RKO (cell line): ENCODE measurements around the gene GID8.

Source experiments
- DNase-seq: peaks from one replicate; pipeline ENCODE4 v3.0.0-alpha.2; 2016; ENCODE audit warnings: low spot score

Gene GID8

DNA sequence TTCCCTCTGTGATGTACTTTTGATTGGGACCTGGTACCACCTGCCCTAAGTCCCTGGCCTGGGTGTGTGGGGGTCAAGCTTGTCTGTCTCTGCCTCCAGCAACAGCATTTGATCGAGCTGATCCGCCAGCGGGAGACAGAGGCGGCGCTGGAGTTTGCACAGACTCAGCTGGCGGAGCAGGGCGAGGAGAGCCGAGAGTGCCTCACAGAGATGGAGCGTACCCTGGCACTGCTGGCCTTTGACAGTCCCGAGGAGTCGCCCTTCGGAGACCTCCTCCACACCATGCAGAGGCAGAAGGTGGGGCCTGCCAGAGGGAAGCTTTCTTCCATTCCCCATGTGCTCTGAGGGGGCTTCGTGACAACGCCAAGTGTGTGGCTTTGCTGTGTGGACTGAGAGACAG is 5.4 kb downstream of the GID8 start:
- no peak for DNase-seq

DNA sequence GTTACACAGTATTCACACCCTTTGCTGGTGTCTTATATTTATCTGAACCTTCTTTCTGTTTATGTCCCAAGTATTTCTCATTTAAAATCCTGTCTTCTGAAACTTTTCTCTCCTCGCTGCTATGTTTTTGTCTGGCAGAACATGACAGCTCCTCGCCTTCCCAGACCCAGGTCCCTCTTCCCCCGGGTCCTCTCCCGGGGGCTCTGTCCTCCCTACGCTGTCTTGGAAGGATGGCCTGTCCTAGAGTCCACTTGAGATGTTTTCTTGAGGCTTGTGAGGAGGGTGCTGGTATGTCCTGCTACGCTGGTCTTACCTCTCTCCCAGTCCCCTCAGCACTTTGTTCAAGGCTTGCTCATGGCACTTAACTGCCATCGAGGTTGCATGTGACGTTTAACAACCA is 6.2 kb downstream of the GID8 start:
- DNase-seq, result no peak

DNA sequence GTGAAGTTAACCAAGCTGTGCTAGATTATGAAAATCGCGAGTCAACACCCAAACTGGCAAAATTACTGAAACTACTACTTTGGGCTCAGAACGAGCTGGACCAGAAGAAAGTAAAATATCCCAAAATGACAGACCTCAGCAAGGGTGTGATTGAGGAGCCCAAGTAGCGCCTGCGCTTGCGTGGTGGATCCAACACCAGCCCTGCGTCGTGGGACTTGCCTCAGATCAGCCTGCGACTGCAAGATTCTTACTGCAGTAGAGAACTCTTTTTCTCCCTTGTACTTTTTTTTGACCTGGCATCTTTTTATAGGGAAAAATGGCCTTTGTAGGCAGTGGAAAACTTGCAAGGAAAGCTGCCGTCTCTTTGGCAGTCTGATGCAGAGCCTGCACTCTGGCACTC is 6.8 kb downstream of the GID8 start:
- DNase-seq, result no peak

DNA sequence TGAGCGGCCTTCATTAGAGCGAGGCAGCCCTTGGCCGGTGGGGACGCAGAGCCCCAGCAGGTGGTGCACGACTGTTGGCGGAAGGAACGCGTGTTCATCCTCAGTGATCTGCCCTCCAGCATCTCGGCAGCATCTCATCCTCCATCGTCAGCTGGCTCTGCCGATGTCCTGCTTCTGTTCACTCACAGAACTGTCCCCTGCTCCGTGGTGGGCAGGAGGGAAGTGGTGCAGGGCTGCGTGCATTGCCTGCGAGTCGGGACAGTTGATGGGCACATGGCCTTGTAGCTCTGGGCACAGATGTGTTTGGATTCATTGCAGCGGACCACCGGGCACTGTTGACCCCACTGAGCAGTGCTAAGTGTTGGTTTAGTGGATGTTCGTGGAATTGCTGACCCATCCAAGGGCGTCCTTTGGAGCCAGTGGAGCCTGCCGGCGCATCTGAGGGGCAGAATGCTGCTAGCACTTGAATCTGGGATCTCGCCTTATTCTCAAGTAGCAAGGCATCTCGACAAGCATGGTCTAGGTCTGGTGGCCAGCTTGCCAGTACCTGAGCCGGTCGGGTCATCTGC is 7.9 kb downstream of the GID8 start:
- DNase-seq, result no peak

DNA sequence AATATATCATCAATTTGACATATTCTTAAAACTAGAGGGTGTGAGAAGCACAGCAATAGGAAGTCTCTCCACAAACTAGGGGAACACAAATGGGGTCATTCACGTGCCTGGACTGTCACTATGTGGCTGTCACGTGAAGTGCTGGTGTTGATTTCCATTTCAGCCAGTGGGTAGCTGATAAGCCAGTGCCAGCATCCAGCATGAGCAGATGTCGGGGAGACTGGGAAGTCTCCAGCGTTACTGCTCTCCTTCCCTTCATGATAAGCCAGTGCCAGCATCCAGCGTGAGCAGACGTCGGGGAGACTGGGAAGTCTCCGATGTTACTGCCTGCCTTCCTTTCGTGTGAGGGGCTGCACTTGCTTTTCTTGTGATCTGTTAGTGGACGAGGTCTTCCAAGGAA is 9.0 kb downstream of the GID8 start:
- DNase-seq, result no peak

DNA sequence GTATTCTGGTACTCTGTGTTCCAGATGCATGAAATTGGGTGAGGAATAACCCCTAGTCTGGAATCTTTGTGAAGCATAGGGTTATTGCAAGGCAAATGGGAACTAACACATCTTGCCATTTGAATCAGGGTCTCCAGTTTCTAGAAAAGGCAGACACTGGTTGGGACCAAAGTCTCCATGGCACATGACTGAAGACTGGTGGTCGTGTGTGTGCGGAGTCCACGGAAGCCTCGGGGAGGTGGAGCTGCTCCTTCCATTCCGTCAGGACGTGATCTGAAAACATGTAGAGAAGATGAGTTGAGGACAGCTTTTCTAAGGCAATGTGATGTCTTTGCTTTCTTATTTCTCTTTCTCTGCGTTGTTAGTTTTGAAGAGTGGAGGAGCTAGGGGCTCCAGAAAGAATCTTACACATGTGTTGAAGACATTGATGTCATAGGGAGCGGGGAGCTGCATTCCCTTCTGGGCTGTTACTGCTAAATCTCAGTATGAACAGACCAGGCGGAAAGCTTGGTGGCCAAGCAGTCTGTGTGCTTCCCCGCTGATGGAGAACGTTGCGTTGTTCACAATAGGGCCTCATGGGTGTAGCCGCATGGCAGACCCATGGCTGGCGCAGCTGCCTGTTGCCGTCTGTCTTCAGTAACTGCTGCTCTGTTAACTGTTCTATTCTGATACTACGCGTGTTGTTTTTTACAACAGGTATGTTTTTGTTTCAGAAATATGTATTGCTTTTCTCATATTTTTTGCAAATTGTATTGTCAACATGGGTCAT is 9.8 kb downstream of the GID8 start:
- no peak for DNase-seq

DNA sequence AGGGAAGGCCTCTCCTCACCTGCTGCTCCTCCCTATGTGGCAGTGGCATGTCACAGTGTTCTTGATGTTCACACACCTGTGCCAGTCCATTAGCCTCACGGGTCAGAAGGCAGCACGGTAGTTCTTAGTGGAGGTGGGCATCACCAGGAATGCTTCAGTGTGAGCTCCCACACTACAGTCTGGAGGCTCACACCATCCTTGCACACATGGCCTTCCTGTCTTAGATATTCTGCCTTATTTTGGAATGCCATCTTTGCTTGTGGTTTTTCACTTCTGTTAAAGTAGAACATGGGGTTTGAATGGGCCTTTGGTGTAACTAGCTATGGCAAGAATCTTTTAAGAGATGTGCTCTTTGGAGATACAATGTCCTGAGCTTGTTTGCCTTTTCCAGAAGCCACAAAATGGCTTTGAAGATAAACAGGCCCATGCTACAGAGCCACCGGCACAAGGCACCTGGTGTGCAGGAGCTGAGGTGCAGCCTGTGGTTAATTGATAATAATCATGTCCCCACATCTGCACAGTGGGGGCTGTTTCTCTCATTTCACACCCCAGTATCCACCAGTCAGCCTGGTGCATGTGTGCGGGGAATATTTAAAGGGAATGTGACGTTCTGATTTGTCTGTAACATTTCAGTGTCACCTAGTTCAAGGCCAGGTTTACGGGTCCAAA is 11.3 kb downstream of the GID8 start:
- DNase-seq, result no peak

DNA sequence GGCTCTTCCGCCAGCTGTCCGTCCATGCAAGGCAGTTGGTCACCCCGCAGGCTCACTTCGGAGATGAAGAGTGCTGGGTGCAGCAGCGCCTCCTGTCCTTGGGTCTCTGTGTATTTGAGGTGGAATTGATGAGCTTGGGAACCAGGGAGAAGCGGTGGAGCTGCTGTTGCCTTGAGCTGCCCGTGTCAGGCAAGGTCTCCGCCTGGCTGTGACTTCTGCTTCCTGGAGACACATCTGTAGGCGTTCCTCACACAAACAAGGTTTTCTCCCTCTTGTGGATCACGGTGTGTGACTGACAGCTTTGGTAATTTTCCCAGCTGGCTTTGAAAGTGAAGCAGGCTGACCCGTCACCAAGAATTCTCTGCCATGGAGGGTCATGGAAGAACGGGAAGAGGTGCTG is 12.0 kb downstream of the GID8 start:
- no peak for DNase-seq

DNA sequence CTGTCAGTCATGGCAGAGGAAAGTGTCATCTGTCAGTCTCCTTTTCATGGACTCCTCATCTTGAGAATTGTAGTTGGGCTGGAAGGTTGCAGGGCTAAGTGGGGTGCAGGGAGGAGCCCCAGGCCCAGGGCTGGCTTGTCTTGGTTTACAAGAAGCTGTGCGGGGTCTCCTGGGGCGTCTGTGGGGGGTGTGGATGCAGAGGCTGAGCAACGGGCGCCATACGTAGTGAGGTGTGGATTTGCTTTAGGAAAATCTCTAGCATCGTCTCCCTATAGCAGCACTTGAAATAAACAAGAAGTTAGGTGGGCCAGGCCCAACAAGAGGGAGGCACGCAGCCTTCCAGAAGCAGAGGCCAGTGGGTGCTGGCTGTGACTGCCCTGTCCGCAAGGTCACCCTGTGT is 12.8 kb downstream of the GID8 start:
- DNase-seq, result no peak

DNA sequence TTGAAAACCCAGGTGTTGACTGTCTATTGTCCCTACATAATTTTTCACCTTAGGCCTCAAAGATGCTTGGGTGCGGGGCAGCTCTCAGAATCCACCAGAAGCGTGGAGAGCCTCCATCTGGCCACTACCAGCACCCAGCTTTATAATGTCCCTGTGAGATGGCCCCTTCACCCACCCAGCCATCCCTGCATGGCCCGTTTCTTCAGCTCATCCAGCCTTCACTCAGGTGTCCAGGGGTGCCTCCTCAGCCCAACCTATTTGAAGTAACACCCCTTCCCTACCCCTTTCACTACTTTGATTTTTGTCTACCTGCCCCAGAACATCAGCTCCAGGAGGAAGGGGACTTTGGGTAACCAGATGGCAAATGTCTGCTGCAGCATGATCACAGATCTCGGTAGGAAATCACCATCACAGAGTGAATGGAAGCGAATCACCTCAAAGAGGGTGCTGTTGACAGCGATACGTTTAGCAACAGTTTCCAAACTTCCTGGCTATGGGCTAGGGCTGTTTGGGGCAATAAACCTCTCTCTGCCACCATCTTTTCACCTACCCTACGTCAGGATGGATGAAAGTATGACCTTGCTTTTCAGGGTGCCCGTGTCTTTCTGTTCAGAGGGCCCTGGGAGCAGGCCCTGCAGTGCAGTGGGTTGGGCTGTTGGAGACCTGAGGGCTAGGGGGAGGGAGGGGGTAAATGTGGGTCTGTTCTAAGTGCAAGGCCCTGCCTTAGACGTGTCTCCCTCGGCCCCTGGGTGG is 13.4 kb downstream of the GID8 start:
- DNase-seq, result no peak

DNA sequence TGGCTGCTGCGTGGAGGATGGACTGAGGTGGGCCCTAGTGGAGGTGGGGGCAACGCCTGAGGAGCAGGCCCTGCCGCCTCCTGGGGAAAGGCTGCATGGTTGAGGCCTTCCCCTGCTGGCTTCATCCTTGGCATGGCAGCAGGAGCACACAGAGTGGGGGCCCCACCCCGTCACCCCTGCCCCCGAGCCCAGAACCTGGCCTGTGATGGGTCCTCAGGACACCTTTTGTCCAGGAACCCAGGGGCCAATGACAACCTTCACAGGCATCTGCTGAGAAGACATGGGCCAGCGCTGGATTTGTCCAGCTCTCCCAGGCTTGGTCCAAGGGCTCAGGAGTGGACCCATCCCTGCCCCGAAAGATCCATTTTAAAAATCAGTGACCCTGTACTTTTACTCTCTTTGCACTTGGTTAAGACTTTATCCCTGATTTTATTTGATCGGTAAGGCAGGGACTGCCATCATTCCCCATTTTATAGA is 14.0 kb downstream of the GID8 start:
- DNase-seq, result no peak

DNA sequence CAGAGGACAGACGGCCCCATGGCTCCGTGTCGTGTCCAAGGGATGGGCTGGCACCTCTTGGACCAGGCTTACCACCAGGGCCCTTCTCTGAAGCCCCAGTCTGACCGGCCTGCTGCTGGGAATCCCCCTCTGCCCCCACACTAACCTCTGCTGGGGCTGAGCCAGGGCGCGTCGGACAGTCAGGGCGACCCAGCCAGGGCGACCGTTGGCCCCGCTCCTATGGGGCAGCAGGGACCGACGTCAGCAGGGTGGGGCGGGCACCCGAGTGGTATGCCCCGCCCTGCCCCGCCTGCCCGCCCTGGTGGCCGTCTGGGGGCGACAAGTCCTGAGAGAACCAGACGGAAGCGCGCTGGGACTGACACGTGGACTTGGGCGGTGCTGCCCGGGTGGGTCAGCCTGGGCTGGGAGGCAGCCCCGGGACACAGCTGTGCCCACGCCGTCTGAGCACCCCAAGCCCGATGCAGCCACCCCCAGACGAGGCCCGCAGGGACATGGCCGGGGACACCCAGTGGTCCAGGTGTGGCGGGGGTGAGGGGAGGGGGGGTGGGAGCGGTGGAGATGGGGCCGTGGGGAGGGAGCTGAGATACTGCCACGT is 14.5 kb downstream of the GID8 start, which contains the start of gene SLC17A9:
SLC17A9 (plus strand) TSS at position 337 of the 595 bp plus-strand sequence; CDS start at position 459, 122 bp downstream.
- peak; percentile 88 for DNase-seq

DNA sequence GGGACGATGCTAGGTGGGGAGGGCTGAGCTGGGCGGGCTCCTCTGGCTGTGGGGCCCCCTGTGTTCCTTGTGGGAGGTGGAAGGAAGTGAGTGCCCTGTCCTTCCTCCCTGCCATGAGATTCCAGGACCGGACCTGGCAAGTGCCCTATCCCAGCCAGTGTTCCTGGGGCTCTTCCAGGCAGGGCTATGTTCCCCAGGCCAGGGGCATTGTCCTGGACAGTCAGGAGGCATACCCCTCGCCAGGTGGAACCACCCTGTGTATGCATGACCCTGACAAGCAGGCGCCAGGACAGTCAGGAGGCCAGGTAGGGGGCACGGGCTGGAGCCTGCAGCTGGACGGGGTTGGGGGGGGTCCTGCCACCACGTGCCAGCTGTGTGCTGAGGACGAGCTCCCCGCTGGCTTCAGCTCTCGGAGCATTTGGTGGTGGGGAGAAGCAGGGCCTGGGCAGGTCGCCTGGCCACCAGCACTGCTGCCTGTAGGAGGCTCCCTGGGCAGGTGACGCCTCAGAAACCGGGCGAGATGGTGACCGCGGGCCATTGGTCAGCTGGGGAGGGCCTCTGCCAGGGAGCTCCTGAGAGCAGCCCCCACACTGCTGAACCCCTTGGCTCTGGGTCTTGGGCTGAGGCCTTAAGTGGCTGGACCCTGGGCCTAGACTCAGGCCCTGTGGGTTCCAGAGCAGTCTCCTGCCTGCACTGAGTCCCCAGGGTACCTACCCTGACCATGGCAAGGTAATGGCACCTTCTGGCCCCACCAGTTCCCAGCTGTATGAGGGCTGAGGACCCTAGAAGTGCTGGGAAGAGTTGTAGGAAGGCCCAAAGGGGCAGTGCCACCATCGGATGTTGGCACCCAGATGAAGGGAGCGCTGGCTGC is 15.3 kb downstream of the GID8 start:
- peak; percentile 58 for DNase-seq

DNA sequence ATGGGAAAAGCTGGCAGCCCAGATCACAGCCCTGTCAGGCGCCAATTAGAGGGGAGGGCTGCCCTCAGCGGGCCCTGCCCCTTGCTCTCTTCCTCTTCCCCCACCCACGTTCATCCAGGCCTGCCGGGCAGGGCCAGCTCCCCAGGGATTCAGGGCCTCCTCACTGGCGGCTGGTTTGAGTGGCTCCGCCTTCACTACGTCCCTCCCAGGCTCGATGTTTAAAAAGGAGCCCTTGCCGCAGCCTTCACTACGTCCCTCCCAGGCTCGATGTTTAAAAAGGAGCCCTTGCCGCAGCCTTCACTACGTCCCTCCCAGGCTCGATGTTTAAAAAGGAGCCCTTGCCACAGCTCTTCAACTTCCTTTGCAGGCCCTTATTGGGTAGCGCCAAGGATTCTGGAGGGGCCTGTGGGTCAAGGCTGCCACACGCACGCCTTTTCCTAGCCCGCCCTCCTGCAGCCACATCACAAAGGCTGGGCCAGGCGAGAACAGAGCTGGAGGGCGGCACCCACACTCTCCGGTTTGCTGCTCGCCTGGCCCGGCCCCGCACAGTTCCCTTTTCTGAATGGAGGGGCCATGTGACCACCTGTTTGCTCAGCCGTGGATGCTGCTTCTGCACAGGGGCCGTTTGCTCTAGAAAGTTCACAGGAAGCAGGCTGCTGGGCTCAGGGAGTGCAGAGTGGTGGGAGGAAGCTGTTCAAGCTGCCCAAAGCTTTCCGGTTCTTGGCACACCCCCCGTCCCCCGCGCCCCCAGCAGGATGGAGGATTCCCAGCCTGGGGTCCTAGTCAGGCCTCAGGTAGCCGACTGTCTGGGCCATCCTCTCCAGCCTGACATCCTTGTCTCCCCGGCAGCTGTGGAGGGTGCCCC is 16.1 kb downstream of the GID8 start:
- peak; percentile 70 for DNase-seq

DNA sequence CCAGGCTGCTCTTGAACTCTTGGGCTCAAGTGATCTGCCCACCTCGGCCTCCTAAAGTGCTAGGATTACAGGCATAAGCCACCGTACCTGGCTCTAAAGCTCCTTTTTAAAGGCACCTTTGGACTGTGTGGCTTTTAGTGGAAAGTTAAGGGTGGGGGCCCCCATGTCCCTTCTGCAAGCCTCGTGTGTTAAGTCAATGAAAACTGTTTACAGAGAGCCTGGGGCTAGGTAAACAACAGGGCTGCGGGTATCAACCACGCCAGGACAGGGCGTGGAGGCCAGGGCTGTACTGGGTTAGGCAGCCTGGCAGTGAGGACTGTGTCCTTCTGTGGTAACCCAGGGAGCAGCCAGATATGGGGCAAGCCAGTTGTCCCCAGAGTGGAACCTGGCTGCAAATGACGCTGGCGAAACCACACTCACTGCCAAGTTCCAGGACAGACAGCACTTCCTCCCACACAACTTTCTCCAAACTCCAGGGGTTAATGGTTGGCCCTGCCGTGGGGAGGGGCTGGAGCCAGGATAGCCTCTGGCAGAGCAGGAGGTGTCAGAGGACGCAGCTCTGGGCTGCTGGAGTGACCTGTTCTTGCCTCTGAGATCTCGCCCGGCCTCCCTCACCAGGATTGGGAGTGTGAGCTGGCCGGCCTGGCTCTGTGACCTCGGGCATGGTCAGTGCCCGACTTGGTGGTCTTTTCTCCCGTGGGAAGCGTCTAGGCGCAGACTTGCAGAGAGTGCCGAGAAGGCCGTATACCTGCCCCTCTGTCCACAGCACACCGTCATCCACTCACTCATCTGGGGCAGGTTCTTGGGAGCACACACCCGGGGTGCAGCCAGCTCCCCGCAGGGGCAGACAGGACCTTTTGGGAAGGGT is 17.8 kb downstream of the GID8 start:
- DNase-seq, result no peak

DNA sequence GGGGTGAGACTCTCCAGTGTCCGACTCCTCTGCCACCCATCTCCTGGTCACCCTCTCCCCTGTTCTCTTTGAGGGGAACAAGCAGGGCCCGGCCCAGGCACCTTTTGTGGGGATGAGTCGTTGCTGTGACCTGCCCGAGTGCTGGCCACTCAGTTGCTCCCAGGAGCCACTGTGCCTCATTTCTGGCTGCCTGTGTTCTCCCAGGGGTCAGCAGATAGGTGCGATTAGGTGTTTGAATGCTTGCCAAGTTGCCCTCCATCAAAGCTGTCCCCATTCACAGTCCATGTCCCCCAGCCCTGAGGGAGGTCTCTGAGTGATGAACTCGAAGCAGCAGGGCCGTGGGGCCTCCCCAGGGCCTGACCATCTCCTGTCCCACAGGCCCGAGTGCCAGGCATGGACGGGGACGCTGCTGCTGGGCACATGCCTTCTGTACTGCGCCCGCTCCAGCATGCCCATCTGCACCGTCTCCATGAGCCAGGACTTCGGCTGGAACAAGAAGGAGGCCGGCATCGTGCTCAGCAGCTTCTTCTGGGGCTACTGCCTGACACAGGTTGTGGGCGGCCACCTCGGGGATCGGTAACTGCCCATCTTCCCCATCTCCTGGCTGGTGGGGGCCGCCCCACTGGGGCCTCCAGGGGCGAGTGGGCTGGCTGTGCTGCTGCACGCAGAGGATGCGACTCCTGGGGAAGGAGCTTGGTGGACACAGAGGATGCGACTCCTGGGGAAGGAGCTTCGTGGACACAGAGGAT is 18.6 kb downstream of the GID8 start:
- no peak for DNase-seq

DNA sequence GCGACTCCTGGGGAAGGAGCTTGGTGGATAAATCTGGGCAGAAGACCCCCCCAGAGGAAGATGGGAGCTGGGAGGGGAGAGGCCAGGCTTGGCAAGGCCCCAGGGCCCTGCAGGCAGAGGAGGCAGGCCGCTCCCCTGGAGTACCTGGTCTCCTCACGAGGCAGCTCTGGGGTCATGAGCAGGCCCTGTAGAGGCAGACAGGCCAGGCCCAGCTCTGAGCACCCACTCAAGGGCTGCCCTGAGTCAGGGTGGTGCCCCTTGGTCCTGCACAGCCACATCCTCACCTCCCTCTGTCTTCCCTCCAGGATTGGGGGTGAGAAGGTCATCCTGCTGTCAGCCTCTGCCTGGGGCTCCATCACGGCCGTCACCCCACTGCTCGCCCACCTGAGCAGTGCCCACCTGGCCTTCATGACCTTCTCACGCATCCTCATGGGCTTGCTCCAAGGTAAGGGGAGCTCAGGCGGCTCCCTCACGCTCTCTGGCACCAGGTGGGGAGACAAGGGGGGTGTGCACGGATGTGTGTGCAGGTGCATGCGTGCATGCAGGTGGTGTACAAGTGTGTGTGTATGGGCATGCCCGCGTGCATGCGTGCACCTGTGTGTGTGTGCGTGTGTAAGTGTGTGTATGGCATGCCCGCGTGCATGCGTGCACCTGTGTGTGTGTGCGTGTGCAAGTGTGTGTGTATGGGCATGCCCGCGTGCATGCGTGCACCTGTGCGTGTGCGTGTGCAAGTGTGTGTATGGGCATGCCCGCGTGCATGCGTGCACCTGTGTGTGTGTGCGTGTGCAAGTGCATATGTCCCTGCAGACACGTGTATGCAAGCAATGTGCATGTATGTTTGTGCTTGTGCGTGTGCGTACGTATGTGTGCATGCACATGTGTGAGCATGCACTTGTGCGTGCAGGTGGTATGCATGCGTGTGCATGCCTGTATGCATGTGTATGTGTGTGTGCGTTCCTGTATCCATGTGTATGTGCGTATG is 19.5 kb downstream of the GID8 start:
- DNase-seq, result no peak
